Peyer's patch (tissue), 4 donors: ENCODE measurements around the gene ATP6V1F.

Experiments
- POLR2A ChIP-seq, 2 donors: fragments of 450-650 bp; IDR thresholded peaks; one replicate each; pipeline ENCODE4 v1.5.1; 2017; ENCODE audit warnings: antibody characterized with exemption in 2 of 2, mild to moderate bottlenecking in 2 of 2, moderate library complexity in 2 of 2
- TF ChIP-seq, protein P1 (sequence below), 6 experiments: fragments of 450-650 bp in 4 of 6; fragments of 200-600 bp in 2 of 6; sonication (generic) in 1 of 6; IDR thresholded peaks; one replicate each; pipeline ENCODE4 v1.5.1; 2017 to 2019; ENCODE audit warnings: antibody characterized with exemption in 6 of 6, mild to moderate bottlenecking in 3 of 6, moderate library complexity in 1 of 6

DNA sequence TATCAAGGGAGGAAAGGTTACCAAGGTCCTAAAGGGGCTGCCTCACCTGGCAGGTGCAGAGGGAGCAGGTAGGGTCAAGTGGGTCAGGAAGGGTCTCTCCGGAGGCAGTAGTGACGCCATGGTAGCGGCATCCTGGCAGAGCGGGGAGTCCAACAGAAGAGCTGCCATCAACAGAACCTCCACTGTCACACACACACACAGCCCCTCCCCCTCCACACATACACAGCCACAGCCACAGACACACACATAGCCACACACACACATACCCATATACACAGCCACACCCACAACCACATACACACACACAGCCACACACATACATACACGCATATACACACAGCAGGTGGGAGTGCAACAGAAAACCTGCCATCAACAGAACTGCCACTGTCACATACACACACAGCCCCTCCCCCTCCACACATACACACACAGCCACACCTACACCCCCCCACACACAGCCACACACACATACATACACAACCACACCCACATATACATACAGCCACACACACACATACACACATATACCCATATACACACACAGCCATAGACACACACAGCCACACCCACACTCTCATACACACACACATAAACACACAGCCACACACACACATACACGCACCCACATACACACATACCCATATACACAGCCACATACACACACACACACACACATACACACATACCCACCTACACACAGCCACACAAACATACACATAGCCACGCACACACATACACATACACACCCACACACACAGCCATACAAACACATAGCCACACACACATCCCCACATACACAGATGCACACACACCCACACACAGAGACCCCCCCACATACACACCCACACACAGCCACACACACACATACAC, 24.7 kb downstream of the ATP6V1F start:
- TF ChIP-seq, protein P1, sequence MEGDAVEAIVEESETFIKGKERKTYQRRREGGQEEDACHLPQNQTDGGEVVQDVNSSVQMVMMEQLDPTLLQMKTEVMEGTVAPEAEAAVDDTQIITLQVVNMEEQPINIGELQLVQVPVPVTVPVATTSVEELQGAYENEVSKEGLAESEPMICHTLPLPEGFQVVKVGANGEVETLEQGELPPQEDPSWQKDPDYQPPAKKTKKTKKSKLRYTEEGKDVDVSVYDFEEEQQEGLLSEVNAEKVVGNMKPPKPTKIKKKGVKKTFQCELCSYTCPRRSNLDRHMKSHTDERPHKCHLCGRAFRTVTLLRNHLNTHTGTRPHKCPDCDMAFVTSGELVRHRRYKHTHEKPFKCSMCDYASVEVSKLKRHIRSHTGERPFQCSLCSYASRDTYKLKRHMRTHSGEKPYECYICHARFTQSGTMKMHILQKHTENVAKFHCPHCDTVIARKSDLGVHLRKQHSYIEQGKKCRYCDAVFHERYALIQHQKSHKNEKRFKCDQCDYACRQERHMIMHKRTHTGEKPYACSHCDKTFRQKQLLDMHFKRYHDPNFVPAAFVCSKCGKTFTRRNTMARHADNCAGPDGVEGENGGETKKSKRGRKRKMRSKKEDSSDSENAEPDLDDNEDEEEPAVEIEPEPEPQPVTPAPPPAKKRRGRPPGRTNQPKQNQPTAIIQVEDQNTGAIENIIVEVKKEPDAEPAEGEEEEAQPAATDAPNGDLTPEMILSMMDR (IDR thresholded peaks at IDR 0.05) = no peak
- no peak for TF ChIP-seq POLR2A (IDR thresholded peaks at IDR 0.05)
